Adrenal gland (tissue), 12 donors: ENCODE measurements around the gene SCARB1. TPM values are rescaled to one million over a fixed set of nuclear protein-coding genes. Genes with fewer than 3 reads are reported as not detected.

Experiments used
- DNase-seq, 7 donors: peaks; one replicate each; pipeline ENCODE4 v3.0.0-alpha.2; 2019 to 2020
- H3K27ac ChIP-seq, 5 donors: fragments of 200-600 bp; sonication (generic) in 4 of 5; 1 replicate in 3 of 5; 2 replicates in 2 of 5; pipeline versions ENCODE4 v1.5.1 to v1.8.0; 2016 to 2020; ENCODE audit warnings: mild to moderate bottlenecking in 1 of 5
- H3K27me3 ChIP-seq: fragments of 200-600 bp; 2 replicates; pipeline ENCODE4 v1.8.0; 2021
- H3K36me3 ChIP-seq, 2 donors: fragments of 200-600 bp; replicated peaks in 1 of 2; 1 replicate in 1 of 2; 2 replicates in 1 of 2; pipeline versions ENCODE4 v1.5.1 to v1.8.0; 2018 to 2022
- H3K4me1 ChIP-seq, 2 donors: fragments of 200-600 bp; replicated peaks in 1 of 2; 1 replicate in 1 of 2; 2 replicates in 1 of 2; pipeline versions ENCODE4 v1.5.1 to v1.8.0; 2018 to 2021
- H3K4me3 ChIP-seq, 4 donors: fragments of 200-600 bp; sonication (generic) in 3 of 4; one replicate each; pipeline ENCODE4 v1.5.1; 2016 to 2018
- H3K9me3 ChIP-seq, 3 donors: fragments of 200-600 bp; sonication (generic) in 1 of 3; replicated peaks in 1 of 3; 1 replicate in 2 of 3; 2 replicates in 1 of 3; pipeline versions ENCODE4 v1.5.1 to v1.8.0; 2016 to 2021
- CTCF ChIP-seq, 6 experiments: fragments of 450-650 bp in 4 of 6; fragments of 200-600 bp in 2 of 6; sonication (generic) in 1 of 6; IDR thresholded peaks; 1 replicate in 5 of 6; 2 replicates in 1 of 6; pipeline versions ENCODE4 v1.5.1 to v1.8.0; 2016 to 2021; ENCODE audit warnings: antibody characterized with exemption in 6 of 6, mild to moderate bottlenecking in 2 of 6, moderate library complexity in 1 of 6
- POLR2A ChIP-seq, 2 donors: fragments of 450-650 bp; IDR thresholded peaks; one replicate each; pipeline ENCODE4 v1.6.1; 2017; ENCODE audit warnings: antibody characterized with exemption in 2 of 2, mild to moderate bottlenecking in 2 of 2, moderate library complexity in 1 of 2
- WGBS, 4 donors: extraction: QIAGEN DNeasy Blood & Tissue Kit in 2 of 4; methylation state at CpG; one replicate each; pipeline versions ENCODE4 v1.1.5 to v1.1.7; 2013 to 2017; 5-methylcytosine and 5-hydroxymethylcytosine counted together
- intact Hi-C, 2 donors: fragments of 100-400 bp; cut with DNase I; formaldehyde crosslinking; loops; one replicate each; pipeline versions ENCODE4 v1.14.1 to v1.15.0; 2022 to 2023
- polyA plus RNA-seq, 3 donors: library from polyadenylated mRNA; stranded (reverse); fragments of 200-250 nt in 2 of 3; fragments of 350-450 nt in 1 of 3; fragmentation: Illumina TruSeq in 1 of 3; extraction: RNeasy Lipid Tissue Mini Kit (QIAGEN cat#74804) in 1 of 3; gene quantifications; one replicate each; pipeline ENCODE4 v1.2.3, GENCODE V29; 2013 to 2014
- total RNA-seq, 9 donors: library from RNA; depleted of rRNA in 4 of 9; stranded (reverse); fragments of >200 nt in 4 of 9; fragments of 120-200 nt in 1 of 9; fragmentation: NEBNext Ultra II Directional in 1 of 9; extraction: Animal tissue kit (Norgen Biotek cat#: 25700) in 1 of 9; gene quantifications; one replicate each; pipeline versions ENCODE4 v1.1.0 to v1.2.4, GENCODE V29; 2013 to 2023
- donor health status: healthy with polysubstance abuse.
- donor health status: Bipolar disorder and iron deficiency.
- donor health status: DM: yes; HTN: yes; CAD: no.
- donor health status: DM: no; HTN: no; CAD: no.
- donor health status: DM: no; HTN: no; CAD: no.
- donor health status: DM: yes; HTN: yes; CAD: no.

The SCARB1 gene
- total and polyA plus RNA-seq, 12 donors, result 213 to 8,580 (median 1,325) TPM

GRCh38 chr12:124834822-124835221 is 28.8 kb downstream of the SCARB1 start:
- H3K4me3 ChIP-seq, result no peak overlapping the region
- peak overlapping the region in 4 of 5 donors; percentile 86 to 92 (median 89) for H3K27ac ChIP-seq
- peak in 1 of 7 donors; percentile 44 for DNase-seq
- peaks cover 63 to 78% of the 10 kb centered on the region in 2 donors for H3K4me1 ChIP-seq
- TF ChIP-seq CTCF (IDR thresholded peaks at IDR 0.05), result no peak
- intact Hi-C loops, result no loop called here
- WGBS, 4 donors, result 57 to 66% (median 60%) methylated on average over 6 to 9 of the region's 9 CpGs
- H3K9me3 ChIP-seq, result no peaks in the 10 kb centered on the region
- no peaks in the 10 kb centered on the region for H3K27me3 ChIP-seq
- peaks cover 0 to 8% of the 10 kb centered on the region in 2 donors for H3K36me3 ChIP-seq

- no peaks in the 10 kb centered on the region for H3K9me3 ChIP-seq
- peaks cover 58 to 84% of the 10 kb centered on the region in 2 donors for H3K4me1 ChIP-seq
- no peak overlapping the region for H3K4me3 ChIP-seq
- H3K27ac ChIP-seq, result peak overlapping the region in 4 of 5 donors; percentile 86 to 92 (median 89)
- WGBS, 4 donors, result 37 to 61% (median 48%) methylated on average over 9 to 18 of the region's 18 CpGs
- H3K36me3 ChIP-seq, result peaks cover 0 to 8% of the 10 kb centered on the region in 2 donors
- TF ChIP-seq POLR2A (IDR thresholded peaks at IDR 0.05) (peak in 1 of 2 donors; percentile 60), CTCF (IDR thresholded peaks at IDR 0.05) (no peak)
- no peaks in the 10 kb centered on the region for H3K27me3 ChIP-seq
- intact Hi-C loops, result no loop called here
- peak in 4 of 7 donors; percentile 66 to 84 (median 73) for DNase-seq
Observed at GRCh38 chr12:124833693-124834122, 30.0 kb downstream of the SCARB1 start.

GRCh38 chr12:124832856-124833255 is 30.8 kb downstream of the SCARB1 start:
- no peak for DNase-seq
- Histone ChIP-seq H3K27me3 (no peaks in the 10 kb centered on the region), H3K27ac (peak overlapping the region in 4 of 5 donors; percentile 86 to 92 (median 89)), H3K4me1 (peaks cover 59 to 84% of the 10 kb centered on the region in 2 donors), H3K4me3 (no peak overlapping the region), H3K36me3 (peaks cover 0 to 8% of the 10 kb centered on the region in 2 donors), H3K9me3 (no peaks in the 10 kb centered on the region)
- TF ChIP-seq POLR2A (IDR thresholded peaks at IDR 0.05) (no peak), CTCF (IDR thresholded peaks at IDR 0.05) (no peak)
- intact Hi-C loops, result no loop called here
- WGBS, 4 donors, result 30 to 64% (median 38%) methylated on average over 4 of the region's 4 CpGs

- Histone ChIP-seq H3K9me3 (no peaks in the 10 kb centered on the region), H3K27me3 (no peaks in the 10 kb centered on the region), H3K4me3 (no peak overlapping the region), H3K36me3 (peaks cover 0 to 8% of the 10 kb centered on the region in 2 donors), H3K27ac (peak overlapping the region in 3 of 5 donors; percentile 86 to 92 (median 91)), H3K4me1 (peaks cover 53 to 82% of the 10 kb centered on the region in 2 donors)
- no peak for TF ChIP-seq POLR2A (IDR thresholded peaks at IDR 0.05)
- TF ChIP-seq CTCF (IDR thresholded peaks at IDR 0.05), result no peak
- DNase-seq, result no peak
- intact Hi-C loops, result no loop called here
- WGBS, 4 donors, result 89 to 98% (median 93%) methylated on average over 7 to 8 of the region's 8 CpGs
Observed at GRCh38 chr12:124831590-124831989, 32.1 kb downstream of the SCARB1 start.
